GM18499 (cell line): ENCODE results near the gene CTNNBL1.

ENCODE experiments used
- ATAC-seq: cut with Tn5 transposase; IDR thresholded peaks from one replicate; pipeline ENCODE4 v1.9.1; 2021; ENCODE audit warnings: moderate number of reproducible peaks; ENCODE audit not compliant: insufficient read depth, unreplicated experiment

Gene CTNNBL1

GRCh38 chr20:37911261-37911660 is 217.4 kb downstream of the CTNNBL1 start:
- ATAC-seq = no peak

GRCh38 chr20:37911838-37912281 is 218.0 kb downstream of the CTNNBL1 start:
- no peak for ATAC-seq

- no peak for ATAC-seq
These were observed 219.0 kb downstream of the CTNNBL1 start for GRCh38 chr20:37912874-37913273.

GRCh38 chr20:37913567-37914366 is 219.9 kb downstream of the CTNNBL1 start:
- ATAC-seq = no peak

GRCh38 chr20:37914367-37914671 is 220.5 kb downstream of the CTNNBL1 start:
- ATAC-seq = no peak

GRCh38 chr20:37914672-37915433 is 221.0 kb downstream of the CTNNBL1 start:
- no peak for ATAC-seq

GRCh38 chr20:37915434-37915787 is 221.6 kb downstream of the CTNNBL1 start:
- ATAC-seq = no peak

GRCh38 chr20:37915800-37916570 is 222.2 kb downstream of the CTNNBL1 start:
- ATAC-seq = no peak

- ATAC-seq = no peak
These were observed 223.6 kb downstream of the CTNNBL1 start for GRCh38 chr20:37917461-37917860.

GRCh38 chr20:37918035-37918434 is 224.2 kb downstream of the CTNNBL1 start:
- ATAC-seq = no peak

- no peak for ATAC-seq
These were observed 225.7 kb downstream of the CTNNBL1 start for GRCh38 chr20:37919389-37920040.

GRCh38 chr20:37920270-37920669 is 226.4 kb downstream of the CTNNBL1 start:
- no peak for ATAC-seq

GRCh38 chr20:37920679-37921322 is 227.0 kb downstream of the CTNNBL1 start:
- no peak for ATAC-seq

- no peak for ATAC-seq
These were observed 227.6 kb downstream of the CTNNBL1 start for GRCh38 chr20:37921341-37921929.
